HCT116 (cell line): ENCODE data around the gene DPYSL4. TPM values are rescaled to one million over a fixed set of nuclear protein-coding genes. Genes with fewer than 3 reads are reported as not detected.

ENCODE experiments used
- ATAC-seq: fragments of 200-7000 bp; cut with Tn5 transposase; 2 replicates; pipeline ENCODE4 v1.9.1; 2020; ENCODE audit warnings: mild to moderate bottlenecking, moderate library complexity
- BruUV-seq: library from RNA; stranded (reverse); fragments of 400-500 nt; replicated peaks from 2 replicates; lab custom pipeline; 2021; lab: Mats Ljungman, UMichigan
- CTCF ChIA-PET: fragments of 300-600 bp; sonication (Branson Sonifier 250); formaldehyde crosslinking; loops from one replicate; lab custom pipeline; 2021; ENCODE audit warnings: antibody characterized with exemption; lab: Charles Lee
- POLR2A ChIA-PET: fragments of 300-600, 350-600 bp; sonication (Branson Sonifier 250); formaldehyde crosslinking; loops from one replicate; lab custom pipeline; 2021; ENCODE audit warnings: antibody characterized with exemption; lab: Charles Lee
- RAD21 ChIA-PET, 2 experiments: fragments of 300-600 bp; sonication (Branson Sonifier 250); formaldehyde crosslinking; loops; one replicate each; lab custom pipeline; 2023; ENCODE audit warnings: low total read pairs in 2 of 2; ENCODE audit not compliant: uncharacterized antibody in 2 of 2, unreplicated experiment in 2 of 2, low non-redundant PET in 1 of 2; lab: Charles Lee
- DNase-seq: peaks from one replicate; pipeline ENCODE4 v3.0.0-alpha.2; 2010; ENCODE audit warnings: low read depth, low spot score
- H2AFZ ChIP-seq: fragments of 200-600 bp; shearing (Covaris generic), sonication (generic); 2 replicates; pipeline ENCODE4 v1.6.1; 2017; ENCODE audit warnings: low read depth, mixed run types, mixed read lengths, antibody characterized with exemption, low read length; ENCODE audit not compliant: poor library complexity, severe bottlenecking
- H3K27ac ChIP-seq: 2 replicates; pipeline ENCODE4 v1.5.1; 2012; ENCODE audit warnings: low read depth, low read length
- H3K27me3 ChIP-seq: fragments of 200-600 bp; sonication (generic); 2 replicates; pipeline ENCODE4 v1.6.1; 2016; ENCODE audit warnings: mixed run types, low read length, mixed read lengths; ENCODE audit not compliant: insufficient read depth
- H3K36me3 ChIP-seq, 2 experiments: fragments of 200-500 bp in 1 of 2; fragments of 200-600 bp in 1 of 2; sonication (Bioruptor generic) in 1 of 2; sonication (generic) in 1 of 2; 2 replicates each; pipeline versions ENCODE4 v1.5.1 to v1.6.1; 2014 to 2016; ENCODE audit warnings: low read length in 2 of 2, inconsistent platforms in 1 of 2, mixed read lengths in 1 of 2, mixed run types in 1 of 2; ENCODE audit not compliant: insufficient read depth in 2 of 2, control insufficient read depth in 1 of 2
- H3K4me1 ChIP-seq, 2 experiments: fragments of 200-600 bp in 1 of 2; sonication (generic) in 1 of 2; 2 replicates each; pipeline versions ENCODE4 v1.5.1 to v1.6.1; 2012 to 2017; ENCODE audit warnings: low read length in 2 of 2, inconsistent platforms in 1 of 2, mild to moderate bottlenecking in 1 of 2, mixed read lengths in 1 of 2, mixed run types in 1 of 2, moderate library complexity in 1 of 2; ENCODE audit not compliant: insufficient read depth in 2 of 2, control insufficient read depth in 1 of 2
- H3K4me2 ChIP-seq: fragments of 200-600 bp; sonication (generic); 2 replicates; pipeline ENCODE4 v1.6.1; 2017; ENCODE audit warnings: mixed run types, low read length, mixed read lengths
- H3K4me3 ChIP-seq, 2 experiments: fragments of 200-600 bp in 1 of 2; sonication (generic) in 1 of 2; replicated peaks in 1 of 2; 2 replicates each; pipeline ENCODE4 v1.5.1; 2011 to 2016; ENCODE audit warnings: low read length in 2 of 2, control low read depth in 1 of 2, low read depth in 1 of 2, mild to moderate bottlenecking in 1 of 2, mixed read lengths in 1 of 2, mixed run types in 1 of 2
- H3K79me2 ChIP-seq: fragments of 200-600 bp; sonication (generic); 2 replicates; pipeline ENCODE4 v1.6.1; 2017; ENCODE audit warnings: mild to moderate bottlenecking, mixed run types, low read length, moderate library complexity, mixed read lengths; ENCODE audit not compliant: insufficient read depth
- H3K9ac ChIP-seq: fragments of 200-600 bp; sonication (generic); 2 replicates; pipeline ENCODE4 v1.6.1; 2016; ENCODE audit warnings: low read length, mixed read lengths
- H3K9me2 ChIP-seq: fragments of 200-600 bp; sonication (generic), shearing (Covaris generic); 2 replicates; pipeline ENCODE4 v1.6.1; 2017; ENCODE audit warnings: mixed run types, mild to moderate bottlenecking, moderate library complexity; ENCODE audit not compliant: insufficient read depth
- H3K9me3 ChIP-seq, 2 experiments: fragments of 200-500 bp in 1 of 2; fragments of 200-600 bp in 1 of 2; sonication (Bioruptor generic) in 1 of 2; sonication (generic) in 1 of 2; 2 replicates each; pipeline ENCODE4 v1.6.1; 2014 to 2017; ENCODE audit warnings: low read length in 2 of 2, mixed read lengths in 2 of 2, inconsistent platforms in 1 of 2, low read depth in 1 of 2, mild to moderate bottlenecking in 1 of 2, mixed run types in 1 of 2, moderate library complexity in 1 of 2; ENCODE audit not compliant: control insufficient read depth in 1 of 2, insufficient read depth in 1 of 2
- H4K20me1 ChIP-seq: fragments of 200-600 bp; sonication (generic), shearing (Covaris generic); 2 replicates; pipeline ENCODE4 v1.6.1; 2017; ENCODE audit warnings: mixed run types, mild to moderate bottlenecking, moderate library complexity; ENCODE audit not compliant: insufficient read depth
- ATF3 ChIP-seq: IDR thresholded peaks from 2 replicates; pipeline ENCODE4 v1.6.1; 2012
- CBX3 ChIP-seq: IDR thresholded peaks from 2 replicates; pipeline ENCODE4 v1.6.1; 2012; ENCODE audit warnings: low read depth
- CEBPB ChIP-seq: IDR thresholded peaks from 2 replicates; pipeline ENCODE4 v1.6.1; 2012; ENCODE audit warnings: low read depth
- EGR1 ChIP-seq: IDR thresholded peaks from 2 replicates; pipeline ENCODE4 v1.6.1; 2012; ENCODE audit warnings: low read depth
- ELF1 ChIP-seq: IDR thresholded peaks from 2 replicates; pipeline ENCODE4 v1.6.1; 2012; ENCODE audit warnings: low read depth, borderline replicate concordance
- EZH2 ChIP-seq: fragments of 200-600 bp; sonication (generic); IDR thresholded peaks from 2 replicates; pipeline ENCODE4 v1.6.1; 2017; ENCODE audit warnings: antibody characterized with exemption, mixed run types
- FOSL1 ChIP-seq: IDR thresholded peaks from 2 replicates; pipeline ENCODE4 v1.6.1; 2012; ENCODE audit warnings: low read depth
- JUND ChIP-seq: IDR thresholded peaks from 2 replicates; pipeline ENCODE4 v1.6.1; 2012
- POLR2A ChIP-seq: IDR thresholded peaks from 2 replicates; pipeline ENCODE4 v1.7.0; 2011; ENCODE audit warnings: borderline replicate concordance; ENCODE audit not compliant: insufficient read depth, insufficient read length; ENCODE audit errors: extremely low read depth
- RAD21 ChIP-seq: IDR thresholded peaks from 2 replicates; pipeline ENCODE4 v1.6.1; 2012; ENCODE audit warnings: low read depth, mild to moderate bottlenecking
- REST ChIP-seq: IDR thresholded peaks from 2 replicates; pipeline ENCODE4 v1.6.1; 2012; ENCODE audit warnings: low read depth
- SIN3A ChIP-seq: IDR thresholded peaks from 2 replicates; pipeline ENCODE4 v1.6.1; 2012; ENCODE audit warnings: low read depth
- SRF ChIP-seq: IDR thresholded peaks from 2 replicates; pipeline ENCODE4 v1.6.1; 2012; ENCODE audit warnings: low read depth
- TCF7L2 ChIP-seq: IDR thresholded peaks from 2 replicates; pipeline ENCODE4 v1.7.0; 2011; ENCODE audit warnings: borderline replicate concordance, inconsistent platforms; ENCODE audit not compliant: insufficient read depth, insufficient read length; ENCODE audit errors: extremely low read depth
- YY1 ChIP-seq: IDR thresholded peaks from 2 replicates; pipeline ENCODE4 v1.6.1; 2011; ENCODE audit warnings: low read length, low read depth, moderate library complexity, mild to moderate bottlenecking; ENCODE audit not compliant: insufficient replicate concordance; ENCODE audit errors: extremely low read depth
- ZFX ChIP-seq: fragments of 450-650 bp; IDR thresholded peaks from 2 replicates; pipeline ENCODE4 v1.6.1; 2017
- ZNF274 ChIP-seq: fragments of 200-500 bp; sonication (Bioruptor generic); IDR thresholded peaks from 2 replicates; pipeline ENCODE4 v1.6.1; 2014; ENCODE audit warnings: mild to moderate bottlenecking, low read depth, low read length, inconsistent platforms
- intact Hi-C: fragments of 100-400 bp; cut with micrococcal nuclease; formaldehyde crosslinking; loops from 2 replicates; pipeline ENCODE4 v1.10.0; 2022
- total RNA-seq: library from RNA; stranded (reverse); gene quantifications from one replicate; pipeline ENCODE4 v1.2.1, GENCODE V29; 2021; ENCODE audit not compliant: unreplicated experiment
- TF ChIP-seq, protein P1 (sequence below): IDR thresholded peaks from 2 replicates; pipeline ENCODE4 v1.6.1; 2012

The DPYSL4 gene
- total RNA-seq, 1 experiment from 2014 or later, result 5.4 TPM

DNA sequence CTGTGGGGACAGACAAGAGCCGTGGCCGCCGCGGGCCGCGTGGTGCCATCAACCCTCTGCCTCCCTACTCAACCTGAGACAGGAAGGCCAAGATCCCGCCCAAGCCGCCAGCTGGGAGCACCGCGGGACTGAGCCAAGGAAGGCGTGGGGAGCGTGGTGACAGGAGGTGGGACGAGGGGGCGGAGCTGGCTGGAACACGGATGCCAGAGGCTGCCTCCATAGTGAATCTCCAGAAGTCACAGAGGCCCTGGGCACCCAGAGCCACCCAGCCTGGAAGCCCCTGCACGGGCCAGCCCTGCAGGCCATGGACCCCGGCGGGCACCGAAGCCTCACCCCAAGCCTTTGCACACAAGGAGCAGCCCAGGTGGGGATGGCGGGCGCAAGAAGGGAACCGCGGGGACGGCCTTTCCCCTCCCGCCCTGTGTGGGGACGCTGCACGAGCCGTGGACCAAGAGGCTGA is 18.1 kb upstream of the DPYSL4 start (continued):
- TF ChIP-seq REST, result no peak
- TF ChIP-seq CBX3, result no peak
- TF ChIP-seq RAD21, result no peak
- TF ChIP-seq FOSL1, result no peak

DNA sequence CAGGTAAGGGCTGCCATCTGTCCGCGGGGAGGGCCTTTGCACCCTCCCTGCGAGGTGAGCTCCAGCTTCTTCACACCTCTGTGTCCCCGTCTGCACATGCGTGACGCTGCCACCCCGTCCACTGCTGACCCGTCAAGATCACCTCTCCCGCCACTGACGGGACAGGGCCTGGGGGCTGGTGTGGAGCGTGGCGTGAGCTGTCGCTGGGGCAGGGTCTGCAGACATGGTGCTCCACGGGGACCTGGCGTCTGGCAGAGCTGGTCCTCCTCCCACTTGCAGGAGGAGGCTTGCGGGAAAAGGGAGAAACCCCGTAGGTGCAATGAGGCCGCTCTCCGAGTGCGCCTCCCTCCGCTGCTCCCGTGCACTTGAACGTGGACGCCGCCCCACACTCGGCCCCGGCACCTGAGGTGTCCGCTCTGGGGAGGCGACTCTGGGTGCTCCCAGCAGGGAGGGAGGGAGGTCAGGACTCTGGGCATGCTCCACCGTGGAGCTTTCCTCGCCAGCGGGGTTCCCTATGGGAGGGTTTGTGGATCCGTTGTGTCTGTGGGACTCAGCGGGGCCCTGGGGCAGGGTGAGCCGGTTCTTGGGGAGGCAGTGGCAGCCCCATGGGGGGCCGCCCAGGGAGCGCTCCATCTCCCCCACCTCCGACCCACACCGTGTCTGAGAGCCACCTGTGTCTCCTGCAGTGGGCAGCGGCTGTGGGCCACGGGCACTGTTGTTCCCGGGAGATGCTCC is 17.6 kb upstream of the DPYSL4 start:
- Histone ChIP-seq H3K79me2 (no peaks in the 10 kb centered on the region), H2AFZ (no peak overlapping the region), H3K9me3 (no peaks in the 10 kb centered on the region), H3K4me1 (peaks cover 6 to 17% of the 10 kb centered on the region in 2 experiments; a peak in 3 of 4 replicates), H3K4me2 (no peak overlapping the region), H3K4me3 (no peak overlapping the region), H3K9me2 (no peaks in the 10 kb centered on the region), H3K27me3 (no peaks in the 10 kb centered on the region), H3K36me3 (no peaks in the 10 kb centered on the region), H3K27ac (no peak overlapping the region), H3K9ac (no peak overlapping the region), H4K20me1 (no peaks in the 10 kb centered on the region)
- ATAC-seq (no peak), DNase-seq (no peak)
- POLR2A ChIA-PET, result no interaction called here
- CTCF ChIA-PET, result no interaction called here
- intact Hi-C loops, result no loop called here
- RAD21 ChIA-PET, result no interaction called here
- BruUV-seq, result no TSS peak
- TF ChIP-seq CBX3 (no peak), TCF7L2 (no peak), ZNF274 (no peak), POLR2A (no peak), SRF (no peak), EZH2 (no peak), EGR1 (no peak), ZFX (no peak), JUND (no peak), SIN3A (no peak), ELF1 (no peak), YY1 (no peak), RAD21 (no peak), REST (no peak), ATF3 (no peak), CEBPB (no peak)
- TF ChIP-seq, protein P1, sequence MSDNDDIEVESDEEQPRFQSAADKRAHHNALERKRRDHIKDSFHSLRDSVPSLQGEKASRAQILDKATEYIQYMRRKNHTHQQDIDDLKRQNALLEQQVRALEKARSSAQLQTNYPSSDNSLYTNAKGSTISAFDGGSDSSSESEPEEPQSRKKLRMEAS, result no peak
